ENCODE measurements around the gene POLG. TPM values are rescaled to one million over a fixed set of nuclear protein-coding genes. Genes with fewer than 3 reads are reported as not detected.

POLG gene
- total and polyA plus RNA-seq, 2 of the 13 experiments (the other 11 are each of a cell fraction or from before 2014, with no cell fraction given) = 26.6 to 35.5 TPM

- TF ChIP-seq ZNF142 (CRISPR knock-in tag; IDR thresholded peaks at IDR 0.05) (no peak), CEBPG (CRISPR knock-in tag; IDR thresholded peaks at IDR 0.05) (no peak), BRD4 (CRISPR knock-in tag; IDR thresholded peaks at IDR 0.05) (0 out of 2 replicates have a peak, but pooled peaks have one; percentile 22), STAT6 (CRISPR knock-in tag; IDR thresholded peaks at IDR 0.05; ENCODE audit: borderline replicate concordance) (no peak), ZNF124 (CRISPR knock-in tag; IDR thresholded peaks at IDR 0.05) (no peak), PRPF4 (IDR thresholded peaks at IDR 0.05; ENCODE audit: low read depth, low read length, poor library complexity, severe bottlenecking) (no peak), ZNF101 (CRISPR knock-in tag; IDR thresholded peaks at IDR 0.05; ENCODE audit: borderline replicate concordance, low read depth) (no peak), DNMT1 (CRISPR knock-in tag; IDR thresholded peaks at IDR 0.05) (0 out of 2 replicates have a peak, but pooled peaks have one; percentile 69), ZBTB38 (CRISPR knock-in tag; IDR thresholded peaks at IDR 0.05) (no peak), ZNF232 (CRISPR knock-in tag; IDR thresholded peaks at IDR 0.05; ENCODE audit: borderline replicate concordance) (peak; percentile 42; the same call in 1 of the 2 replicates), REL (CRISPR knock-in tag; conservative IDR thresholded peaks at IDR 0.05) (no peak), AKAP8 (CRISPR knock-in tag; IDR thresholded peaks at IDR 0.05) (peak; percentile 47; the same call in 1 of the 2 replicates), GZF1 (CRISPR knock-in tag; IDR thresholded peaks at IDR 0.05) (no peak), IKZF1 (IDR thresholded peaks at IDR 0.05) (no peak), MAZ (IDR thresholded peaks at IDR 0.05; ENCODE audit: borderline replicate concordance, low read depth, low read length) (peak; percentile 13; the same call in 1 of the 2 replicates), MAZ (CRISPR knock-in tag; IDR thresholded peaks at IDR 0.05; ENCODE audit: low read depth) (no peak), KDM2A (CRISPR knock-in tag; IDR thresholded peaks at IDR 0.05; ENCODE audit: borderline replicate concordance, low read depth) (peak; percentile 89)
- TF ChIP-seq, protein P1, sequence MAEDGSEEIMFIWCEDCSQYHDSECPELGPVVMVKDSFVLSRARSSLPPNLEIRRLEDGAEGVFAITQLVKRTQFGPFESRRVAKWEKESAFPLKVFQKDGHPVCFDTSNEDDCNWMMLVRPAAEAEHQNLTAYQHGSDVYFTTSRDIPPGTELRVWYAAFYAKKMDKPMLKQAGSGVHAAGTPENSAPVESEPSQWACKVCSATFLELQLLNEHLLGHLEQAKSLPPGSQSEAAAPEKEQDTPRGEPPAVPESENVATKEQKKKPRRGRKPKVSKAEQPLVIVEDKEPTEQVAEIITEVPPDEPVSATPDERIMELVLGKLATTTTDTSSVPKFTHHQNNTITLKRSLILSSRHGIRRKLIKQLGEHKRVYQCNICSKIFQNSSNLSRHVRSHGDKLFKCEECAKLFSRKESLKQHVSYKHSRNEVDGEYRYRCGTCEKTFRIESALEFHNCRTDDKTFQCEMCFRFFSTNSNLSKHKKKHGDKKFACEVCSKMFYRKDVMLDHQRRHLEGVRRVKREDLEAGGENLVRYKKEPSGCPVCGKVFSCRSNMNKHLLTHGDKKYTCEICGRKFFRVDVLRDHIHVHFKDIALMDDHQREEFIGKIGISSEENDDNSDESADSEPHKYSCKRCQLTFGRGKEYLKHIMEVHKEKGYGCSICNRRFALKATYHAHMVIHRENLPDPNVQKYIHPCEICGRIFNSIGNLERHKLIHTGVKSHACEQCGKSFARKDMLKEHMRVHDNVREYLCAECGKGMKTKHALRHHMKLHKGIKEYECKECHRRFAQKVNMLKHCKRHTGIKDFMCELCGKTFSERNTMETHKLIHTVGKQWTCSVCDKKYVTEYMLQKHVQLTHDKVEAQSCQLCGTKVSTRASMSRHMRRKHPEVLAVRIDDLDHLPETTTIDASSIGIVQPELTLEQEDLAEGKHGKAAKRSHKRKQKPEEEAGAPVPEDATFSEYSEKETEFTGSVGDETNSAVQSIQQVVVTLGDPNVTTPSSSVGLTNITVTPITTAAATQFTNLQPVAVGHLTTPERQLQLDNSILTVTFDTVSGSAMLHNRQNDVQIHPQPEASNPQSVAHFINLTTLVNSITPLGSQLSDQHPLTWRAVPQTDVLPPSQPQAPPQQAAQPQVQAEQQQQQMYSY (CRISPR knock-in tag; IDR thresholded peaks at IDR 0.05) = no peak
These were observed 24.3 kb upstream of the POLG start (continued) for GRCh38 chr15:89358755-89359439.

Measured in HepG2 (cell line).